Thymus (tissue), 11 donors: ENCODE results near the gene EVI2B. TPM values are rescaled to one million over a fixed set of nuclear protein-coding genes. Genes with fewer than 3 reads are reported as not detected.

Experiments
- DNase-seq, 9 donors: peaks; one replicate each; pipeline ENCODE4 v3.0.0-alpha.2; 2013; ENCODE audit warnings: low spot score in 9 of 9, low read depth in 6 of 9, missing footprints in 1 of 9
- H3K27ac ChIP-seq, 2 donors: one replicate each; pipeline ENCODE4 v1.5.1; 2013; ENCODE audit warnings: control low read depth in 1 of 2, low read depth in 1 of 2, low read length in 1 of 2, mild to moderate bottlenecking in 1 of 2, moderate library complexity in 1 of 2
- H3K27me3 ChIP-seq, 2 donors: one replicate each; pipeline ENCODE4 v1.5.1; 2013; ENCODE audit warnings: low read length in 1 of 2; ENCODE audit not compliant: control insufficient read depth in 2 of 2, insufficient read depth in 1 of 2
- H3K36me3 ChIP-seq, 2 donors: one replicate each; pipeline ENCODE4 v1.5.1; 2013; ENCODE audit warnings: low read length in 1 of 2, mild to moderate bottlenecking in 1 of 2, moderate library complexity in 1 of 2; ENCODE audit not compliant: control insufficient read depth in 2 of 2, insufficient read depth in 2 of 2
- H3K4me1 ChIP-seq, 2 donors: one replicate each; pipeline ENCODE4 v1.5.1; 2013; ENCODE audit warnings: low read length in 2 of 2; ENCODE audit not compliant: control insufficient read depth in 2 of 2, insufficient read depth in 2 of 2
- H3K4me3 ChIP-seq, 2 donors: one replicate each; pipeline ENCODE4 v1.5.1; 2013; ENCODE audit warnings: low read length in 2 of 2, control low read depth in 1 of 2, mild to moderate bottlenecking in 1 of 2
- H3K9me3 ChIP-seq, 2 donors: one replicate each; pipeline ENCODE4 v1.5.1; 2013; ENCODE audit warnings: low read length in 1 of 2, mild to moderate bottlenecking in 1 of 2; ENCODE audit not compliant: control insufficient read depth in 2 of 2, insufficient read depth in 1 of 2
- WGBS: extraction: QIAGEN DNeasy Blood & Tissue Kit; methylation state at CpG from one replicate; pipeline ENCODE4 v1.1.7; 2013; 5-methylcytosine and 5-hydroxymethylcytosine counted together
- polyA plus RNA-seq: library from polyadenylated mRNA; stranded (reverse); fragments of 200-250 nt; gene quantifications from one replicate; pipeline ENCODE4 v1.2.3, GENCODE V29; 2013
- total RNA-seq: library from RNA; stranded (reverse); fragments of 120-200 nt; gene quantifications from one replicate; pipeline ENCODE4 v1.2.4, GENCODE V29; 2013
- donor health status: healthy.

EVI2B gene
- total and polyA plus RNA-seq, 2 donors: 19.3 to 50.4 TPM

DNA sequence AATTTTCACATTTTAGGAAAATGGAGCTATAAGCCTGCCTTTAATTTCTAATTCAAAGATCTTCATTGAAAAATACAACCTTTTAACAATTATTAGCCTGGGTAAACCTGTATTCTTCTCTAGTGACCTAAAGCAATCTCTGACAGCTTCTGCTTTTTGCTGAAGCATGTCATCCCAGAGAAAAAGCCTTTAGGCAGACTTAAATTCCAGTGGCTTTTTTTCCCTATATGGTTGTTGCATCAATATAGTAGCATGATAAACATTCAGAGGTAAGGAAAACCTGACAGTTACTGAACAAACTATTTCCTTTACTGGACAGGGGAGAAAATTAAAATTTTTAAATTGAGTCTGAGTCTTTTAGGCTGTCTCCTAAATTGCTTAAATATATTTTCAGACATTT, 15.4 kb upstream of the EVI2B start:
- no peak overlapping the region for H3K4me3 ChIP-seq
- no peaks in the 10 kb centered on the region for H3K9me3 ChIP-seq
- H3K4me1 ChIP-seq: no peaks in the 10 kb centered on the region
- peaks cover 15 to 17% of the 10 kb centered on the region in 2 donors for H3K36me3 ChIP-seq
- no peaks in the 10 kb centered on the region for H3K27me3 ChIP-seq
- H3K27ac ChIP-seq: no peak overlapping the region
- DNase-seq: no peak

DNA sequence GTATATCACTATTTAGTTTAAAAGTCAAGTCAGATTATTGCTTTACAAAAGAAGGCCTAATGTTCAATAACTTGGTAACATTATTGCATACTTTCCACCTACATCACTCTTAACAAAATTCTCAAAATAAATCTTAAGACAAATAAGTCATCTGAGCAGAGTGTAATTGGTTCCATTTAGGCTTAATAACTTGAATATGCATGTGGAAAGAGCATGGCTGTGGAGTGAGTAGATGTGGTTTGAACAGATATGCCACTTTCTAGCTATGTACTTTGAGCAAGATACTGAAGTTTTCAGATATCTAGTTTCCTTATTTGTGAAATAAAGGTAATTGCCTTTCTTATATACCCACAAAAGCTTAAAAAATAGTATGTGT, 14.3 kb upstream of the EVI2B start:
- peaks cover 15 to 17% of the 10 kb centered on the region in 2 donors for H3K36me3 ChIP-seq

DNA sequence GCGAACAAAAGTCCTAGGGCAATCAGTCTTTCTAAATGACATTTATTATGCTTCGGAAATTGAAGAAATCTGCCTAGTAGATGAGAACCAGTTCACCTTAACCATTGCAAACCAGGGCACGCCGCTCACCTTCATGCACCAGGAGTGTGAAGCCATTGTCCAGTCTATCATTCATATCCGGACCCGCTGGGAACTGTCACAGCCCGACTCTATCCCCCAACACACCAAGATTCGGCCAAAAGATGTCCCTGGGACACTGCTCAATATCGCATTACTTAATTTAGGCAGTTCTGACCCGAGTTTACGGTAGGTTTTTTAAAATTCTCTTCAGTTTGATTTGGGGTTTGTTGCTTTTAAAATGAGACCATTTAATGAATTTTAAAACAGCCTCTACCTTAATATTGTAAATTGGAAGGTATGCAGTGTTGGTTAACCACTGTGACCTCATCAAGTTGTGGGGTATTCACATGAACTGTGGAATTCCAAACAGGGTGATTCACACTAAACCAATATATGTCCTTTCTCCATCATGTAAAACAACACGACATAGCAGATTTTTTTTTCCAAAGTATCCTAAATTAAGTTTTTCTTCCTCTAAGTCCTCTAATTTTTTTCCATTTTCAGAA, 13.8 kb upstream of the EVI2B start:
- Histone ChIP-seq H3K27me3 (no peaks in the 10 kb centered on the region), H3K4me3 (no peak overlapping the region), H3K4me1 (no peaks in the 10 kb centered on the region), H3K36me3 (peaks cover 15 to 17% of the 10 kb centered on the region in 2 donors), H3K9me3 (no peaks in the 10 kb centered on the region), H3K27ac (no peak overlapping the region)
- no peak for DNase-seq
- WGBS: 97% methylated on average over 12 of the region's 12 CpGs

More for the DNA sequence above, 14.3 kb upstream of the EVI2B start:
- H3K4me3 ChIP-seq: no peak overlapping the region
- no peaks in the 10 kb centered on the region for H3K27me3 ChIP-seq
- no peak for DNase-seq
- H3K9me3 ChIP-seq: no peaks in the 10 kb centered on the region
- H3K27ac ChIP-seq: no peak overlapping the region
- no peaks in the 10 kb centered on the region for H3K4me1 ChIP-seq

DNA sequence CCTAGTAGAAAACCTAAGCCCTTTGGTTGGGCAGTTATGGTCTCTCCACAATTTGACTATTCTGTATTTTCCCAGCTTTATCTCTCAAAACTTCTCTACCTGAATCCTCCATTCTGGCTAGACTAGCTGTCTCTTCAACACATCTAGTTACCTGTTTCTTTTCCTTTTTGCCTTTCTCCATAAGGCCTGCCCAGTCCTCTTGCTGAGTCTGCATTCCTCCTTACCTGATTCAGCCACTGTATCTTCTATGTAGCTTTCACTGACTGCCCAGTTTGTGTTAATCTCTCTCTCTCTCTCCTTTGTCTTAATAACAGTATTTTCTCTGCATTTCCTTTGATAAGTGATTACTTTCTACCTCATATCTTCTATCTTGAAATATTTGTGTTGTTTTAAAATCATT, 9.7 kb upstream of the EVI2B start:
- H3K4me3 ChIP-seq: no peak overlapping the region
- DNase-seq: no peak
- no peaks in the 10 kb centered on the region for H3K9me3 ChIP-seq

DNA sequence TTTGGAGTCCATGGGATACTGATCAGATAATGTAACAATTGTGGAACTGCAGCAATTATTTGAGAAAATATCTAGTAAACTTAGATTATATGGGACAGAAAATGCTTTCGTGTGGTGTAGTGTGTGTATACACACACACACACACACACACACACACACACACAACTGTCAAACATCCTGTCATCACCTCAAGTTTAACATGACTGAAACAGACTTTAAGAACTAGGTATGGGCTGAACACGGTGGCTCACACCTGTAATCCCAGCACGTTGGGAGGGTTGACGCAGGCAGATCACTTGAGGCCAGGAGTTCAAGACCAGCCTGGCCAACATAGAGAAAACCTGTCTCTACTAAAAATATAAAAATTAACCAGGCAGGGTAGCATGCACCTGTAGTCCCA, 8.1 kb upstream of the EVI2B start:
- DNase-seq: peak in 1 of 9 donors; percentile 41
- Histone ChIP-seq H3K27me3 (no peaks in the 10 kb centered on the region), H3K27ac (peak overlapping the region; percentile 70 to 93), H3K9me3 (no peaks in the 10 kb centered on the region), H3K4me3 (peak overlapping the region in 1 of 2 donors; percentile 57), H3K36me3 (peaks cover 11 to 12% of the 10 kb centered on the region in 2 donors), H3K4me1 (peaks cover 6 to 10% of the 10 kb centered on the region in 2 donors)
- 75% methylated on average over 4 of the region's 4 CpGs for WGBS

More for the DNA sequence above, 9.7 kb upstream of the EVI2B start:
- H3K27ac ChIP-seq: no peak overlapping the region
- H3K27me3 ChIP-seq: no peaks in the 10 kb centered on the region
- peaks cover 6 to 10% of the 10 kb centered on the region in 2 donors for H3K4me1 ChIP-seq
- peaks cover 17% of the 10 kb centered on the region in 2 donors for H3K36me3 ChIP-seq

DNA sequence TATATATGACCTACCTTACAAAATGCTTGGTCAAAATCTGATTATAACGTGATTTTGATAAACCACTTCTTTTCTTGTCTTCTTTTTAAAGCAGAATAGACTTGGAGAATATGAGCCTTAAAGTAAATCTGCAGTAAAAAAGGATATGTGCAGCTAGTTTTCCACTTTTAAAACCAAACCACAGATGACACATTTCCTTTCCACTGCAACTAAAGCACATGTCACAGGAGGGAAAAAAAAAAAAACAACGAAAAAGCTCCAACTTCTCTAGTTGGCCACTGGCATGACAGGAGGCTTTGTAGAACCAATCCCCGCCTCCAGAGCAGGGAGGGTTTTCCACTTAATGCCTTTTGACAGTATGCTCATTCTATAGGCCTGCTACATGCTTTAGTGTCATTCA, 7.6 kb upstream of the EVI2B start, which contains the start of gene EVI2A:
Gene EVI2A (minus strand): TSS at position 142 of the 400 bp plus-strand sequence. CDS start 2,609 bp downstream, outside the sequence.
- peak within 1 kb of the TSS; percentile 89 to 93 for H3K27ac ChIP-seq
- DNase-seq: peak in 8 of 9 donors; percentile 76 to 97 (median 90)

DNA sequence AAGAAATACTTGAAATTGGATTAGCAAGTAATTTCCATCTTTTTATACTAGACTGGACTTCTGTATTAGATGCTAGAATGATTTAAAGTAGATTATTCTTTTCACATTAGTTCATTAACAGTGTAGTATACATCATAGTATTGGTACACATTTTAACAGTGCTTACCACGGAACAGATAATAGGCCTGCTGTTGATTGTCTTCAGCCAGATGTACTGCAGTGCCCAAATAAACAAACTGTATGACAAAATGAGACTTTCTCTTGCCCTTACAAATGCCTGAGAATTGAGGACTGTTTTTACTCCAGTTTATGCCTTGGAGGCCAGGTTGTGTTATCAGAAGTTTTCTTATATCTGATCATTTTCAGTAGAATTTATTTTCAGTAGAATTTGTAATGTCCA, 6.9 kb upstream of the EVI2B start:
- H3K27ac ChIP-seq: peak overlapping the region; percentile 89 to 93
- peak overlapping the region; percentile 57 to 68 for H3K4me3 ChIP-seq
- H3K4me1 ChIP-seq: peaks cover 8 to 12% of the 10 kb centered on the region in 2 donors
- peak in 4 of 9 donors; percentile 24 to 58 (median 33) for DNase-seq
- no peaks in the 10 kb centered on the region for H3K27me3 ChIP-seq
- 0% methylated on average over 1 of the region's 1 CpG for WGBS
- H3K36me3 ChIP-seq: peaks cover 5 to 11% of the 10 kb centered on the region in 2 donors
- H3K9me3 ChIP-seq: no peaks in the 10 kb centered on the region

More for the DNA sequence above, 7.6 kb upstream of the EVI2B start, which contains the start of gene EVI2A:
- Histone ChIP-seq H3K27me3 (no peaks in the 10 kb centered on the region), H3K4me1 (peaks cover 6 to 10% of the 10 kb centered on the region in 2 donors), H3K4me3 (peak within 1 kb of the TSS; percentile 58 to 68), H3K36me3 (peaks cover 11 to 14% of the 10 kb centered on the region in 2 donors), H3K9me3 (no peaks in the 10 kb centered on the region)
- 3% methylated on average over 3 of the region's 3 CpGs for WGBS

DNA sequence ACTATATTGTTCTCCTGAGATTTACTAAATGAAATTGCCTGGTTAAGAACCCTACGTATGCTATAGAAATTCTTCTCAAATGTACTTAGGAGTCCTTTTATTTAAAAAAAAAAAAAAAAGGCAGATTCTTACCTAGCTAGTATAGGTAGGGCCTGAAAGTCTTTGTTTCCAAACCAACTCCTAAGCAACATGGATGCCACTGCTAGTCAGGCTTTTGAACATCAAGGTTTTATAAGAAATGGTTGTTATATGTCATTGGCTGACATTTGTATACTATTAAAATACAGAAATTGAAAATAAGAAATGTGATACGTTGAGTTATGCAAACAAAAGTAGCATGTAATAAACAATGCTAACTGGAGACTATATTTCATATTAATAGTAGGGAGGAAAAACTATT, 6.4 kb upstream of the EVI2B start:
- Histone ChIP-seq H3K4me1 (peaks cover 9 to 13% of the 10 kb centered on the region in 2 donors), H3K36me3 (peaks cover 2 to 10% of the 10 kb centered on the region in 2 donors), H3K27me3 (no peaks in the 10 kb centered on the region), H3K4me3 (peak overlapping the region; percentile 58 to 68), H3K9me3 (no peaks in the 10 kb centered on the region), H3K27ac (peak overlapping the region in 1 of 2 donors; percentile 93)
- peak in 4 of 9 donors; percentile 38 to 80 (median 52) for DNase-seq
- 27% methylated on average over 2 of the region's 2 CpGs for WGBS

DNA sequence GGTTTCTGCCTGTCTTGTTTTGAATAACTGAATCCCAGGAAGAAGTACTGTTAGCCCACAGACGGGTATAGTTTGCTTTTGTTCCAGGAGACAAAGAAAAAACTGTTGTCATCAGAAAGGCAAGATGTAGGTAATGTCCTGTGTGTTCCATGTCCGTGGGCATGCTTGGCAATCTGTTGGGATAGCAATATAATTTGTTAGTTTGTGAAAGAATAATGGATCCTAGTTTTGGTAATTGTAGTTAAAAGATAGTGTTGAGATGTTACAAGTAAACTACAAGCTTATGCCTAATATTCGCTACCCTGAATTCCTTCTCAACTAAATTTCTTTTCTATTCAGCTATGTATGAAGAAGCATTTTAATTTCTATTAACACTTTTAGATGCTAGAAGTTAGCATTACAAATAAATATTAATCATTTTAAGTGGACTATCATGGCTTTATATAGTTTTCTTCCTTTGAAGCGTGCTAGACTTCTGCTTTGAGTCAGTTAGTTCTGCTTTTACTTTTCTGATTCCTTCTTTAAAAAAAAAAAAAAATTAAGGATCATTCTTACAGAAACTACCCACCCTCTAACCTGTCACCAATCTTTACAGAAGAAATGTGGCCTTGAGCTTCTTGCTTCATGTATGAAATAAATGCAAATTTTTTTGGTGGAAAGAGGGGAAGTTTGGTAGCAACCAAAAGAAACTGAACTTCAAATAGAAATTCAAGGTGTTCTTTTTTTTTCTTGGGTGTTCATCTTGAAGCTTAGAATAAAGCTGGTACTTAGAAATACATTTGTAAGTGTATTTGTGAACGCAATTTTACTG, 5.2 kb upstream of the EVI2B start:
- no peaks in the 10 kb centered on the region for H3K27me3 ChIP-seq
- H3K36me3 ChIP-seq: peaks cover 0 to 10% of the 10 kb centered on the region in 2 donors
- H3K9me3 ChIP-seq: no peaks in the 10 kb centered on the region
- peaks cover 9 to 13% of the 10 kb centered on the region in 2 donors for H3K4me1 ChIP-seq
- 20% methylated on average over 5 of the region's 5 CpGs for WGBS
- DNase-seq: peak in 5 of 9 donors; percentile 42 to 74 (median 66)
- peak overlapping the region; percentile 89 to 93 for H3K27ac ChIP-seq
- peak overlapping the region; percentile 58 to 68 for H3K4me3 ChIP-seq
